Measurements from ENCODE around the gene RASSF1.

The RASSF1 gene

DNA sequence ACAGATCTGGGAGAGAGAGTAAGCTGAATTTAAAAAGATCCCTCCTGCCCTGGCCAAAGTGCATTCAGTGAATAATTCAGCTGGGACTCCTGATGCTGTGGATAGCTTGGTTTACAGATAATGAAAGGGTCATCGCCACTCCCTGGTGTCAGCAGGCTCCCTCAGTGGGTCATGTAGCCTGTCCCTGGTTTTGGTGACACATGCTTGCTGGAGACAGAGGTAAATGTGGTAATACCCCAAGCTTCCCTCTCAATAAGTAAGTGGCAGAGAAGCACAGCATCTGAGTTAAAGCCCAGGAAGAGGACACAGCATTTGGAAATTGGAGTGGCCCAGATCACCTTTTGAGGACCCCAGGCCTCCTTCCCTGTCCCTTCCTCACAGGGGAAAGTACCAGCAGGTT lies 16.8 kb upstream of the RASSF1 start:
- no peak for DNase-seq (ENCODE audit: low read depth)
- H3K4me3 ChIP-seq (ENCODE audit: low read depth, low read length), result peak overlapping the region; percentile 90
- TF ChIP-seq CTCF (IDR thresholded peaks at IDR 0.05; ENCODE audit: low read depth, low read length, missing control alignments), result no peak
- in situ Hi-C loops (cut with HindIII; ENCODE audit: low sequenced_read_pairs), result no loop called here

GRCh38 chr3:50356553-50356952 lies 15.9 kb upstream of the RASSF1 start:
- TF ChIP-seq CTCF (IDR thresholded peaks at IDR 0.05; ENCODE audit: low read depth, low read length, missing control alignments), result no peak
- in situ Hi-C loops (cut with HindIII; ENCODE audit: low sequenced_read_pairs), result no loop called here
- H3K4me3 ChIP-seq (ENCODE audit: low read depth, low read length), result peak overlapping the region; percentile 90
- no peak for DNase-seq (ENCODE audit: low read depth)

DNA sequence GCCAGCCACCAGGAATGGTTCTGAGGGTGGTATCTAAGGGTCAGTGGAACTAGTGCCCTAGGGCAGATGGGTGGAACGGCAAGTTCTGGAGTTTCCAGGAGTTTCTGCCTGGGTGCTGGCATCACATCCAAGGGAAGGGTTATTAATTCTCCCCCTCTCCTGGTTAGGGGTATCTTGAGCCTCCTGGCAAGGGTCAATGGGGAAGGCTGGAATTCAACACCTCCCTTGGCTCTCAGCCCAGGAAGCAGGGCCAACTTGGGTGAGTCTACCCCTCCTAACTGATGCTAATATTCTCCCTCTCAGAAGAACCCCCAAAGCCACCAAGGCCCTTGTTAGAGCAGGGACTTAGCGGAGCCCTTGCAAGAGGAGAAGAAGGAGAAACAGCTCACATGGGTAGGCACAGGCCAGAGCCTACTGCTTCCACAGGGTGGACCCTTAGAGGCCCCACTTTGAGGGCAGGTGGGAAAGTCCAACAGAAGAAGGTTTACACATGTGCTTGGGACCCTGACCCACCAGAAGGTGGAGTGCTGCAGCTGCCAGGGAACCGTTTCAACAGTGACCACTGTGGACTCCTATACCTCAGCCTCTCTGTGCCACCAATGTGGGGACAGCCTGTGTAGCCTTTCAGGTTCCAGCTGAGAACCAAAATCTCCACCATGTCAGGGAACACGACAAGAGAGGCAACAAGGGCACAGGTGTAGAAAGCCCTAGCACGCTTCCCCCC lies 15.4 kb upstream of the RASSF1 start:
- TF ChIP-seq CTCF (IDR thresholded peaks at IDR 0.05; ENCODE audit: low read depth, low read length, missing control alignments), result peak; percentile 16
- in situ Hi-C loops (cut with HindIII; ENCODE audit: low sequenced_read_pairs), result no loop called here
- no peak for DNase-seq (ENCODE audit: low read depth)
- peak overlapping the region; percentile 90 for H3K4me3 ChIP-seq (ENCODE audit: low read depth, low read length)

GRCh38 chr3:50354850-50355249 lies 14.2 kb upstream of the RASSF1 start:
- no peak for TF ChIP-seq CTCF (IDR thresholded peaks at IDR 0.05; ENCODE audit: low read depth, low read length, missing control alignments)
- in situ Hi-C loops (cut with HindIII; ENCODE audit: low sequenced_read_pairs), result loop anchor here (5.0 kb wide), 1 partner anchor 252 kb away; no protein-coding TSS in a partner anchor

GRCh38 chr3:50354186-50354764 lies 13.6 kb upstream of the RASSF1 start:
- TF ChIP-seq CTCF (IDR thresholded peaks at IDR 0.05; ENCODE audit: low read depth, low read length, missing control alignments), result no peak
- H3K4me3 ChIP-seq (ENCODE audit: low read depth, low read length), result no peak overlapping the region
- in situ Hi-C loops (cut with HindIII; ENCODE audit: low sequenced_read_pairs), result loop anchor here (5.0 kb wide), 1 partner anchor 253 kb away; no protein-coding TSS in a partner anchor
- DNase-seq (ENCODE audit: low read depth), result no peak

More at GRCh38 chr3:50354850-50355249, 14.2 kb upstream of the RASSF1 start:
- no peak overlapping the region for H3K4me3 ChIP-seq (ENCODE audit: low read depth, low read length)
- no peak for DNase-seq (ENCODE audit: low read depth)

GRCh38 chr3:50353245-50354004 lies 12.8 kb upstream of the RASSF1 start:
- TF ChIP-seq CTCF (IDR thresholded peaks at IDR 0.05; ENCODE audit: low read depth, low read length, missing control alignments), result no peak
- no peak overlapping the region for H3K4me3 ChIP-seq (ENCODE audit: low read depth, low read length)
- DNase-seq (ENCODE audit: low read depth), result no peak
- in situ Hi-C loops (cut with HindIII; ENCODE audit: low sequenced_read_pairs), result loop anchor here (5.0 kb wide), 1 partner anchor 254 kb away; no protein-coding TSS in a partner anchor

Data from astrocyte of the cerebellum (primary cell).